ENCODE results near the gene GPSM1. TPM values are rescaled to one million over a fixed set of nuclear protein-coding genes. Genes with fewer than 3 reads are reported as not detected.

Gene GPSM1
- total RNA-seq, 4 donors from 2014 or later, result 10.0 to 14.9 (median 13.0) TPM

DNA sequence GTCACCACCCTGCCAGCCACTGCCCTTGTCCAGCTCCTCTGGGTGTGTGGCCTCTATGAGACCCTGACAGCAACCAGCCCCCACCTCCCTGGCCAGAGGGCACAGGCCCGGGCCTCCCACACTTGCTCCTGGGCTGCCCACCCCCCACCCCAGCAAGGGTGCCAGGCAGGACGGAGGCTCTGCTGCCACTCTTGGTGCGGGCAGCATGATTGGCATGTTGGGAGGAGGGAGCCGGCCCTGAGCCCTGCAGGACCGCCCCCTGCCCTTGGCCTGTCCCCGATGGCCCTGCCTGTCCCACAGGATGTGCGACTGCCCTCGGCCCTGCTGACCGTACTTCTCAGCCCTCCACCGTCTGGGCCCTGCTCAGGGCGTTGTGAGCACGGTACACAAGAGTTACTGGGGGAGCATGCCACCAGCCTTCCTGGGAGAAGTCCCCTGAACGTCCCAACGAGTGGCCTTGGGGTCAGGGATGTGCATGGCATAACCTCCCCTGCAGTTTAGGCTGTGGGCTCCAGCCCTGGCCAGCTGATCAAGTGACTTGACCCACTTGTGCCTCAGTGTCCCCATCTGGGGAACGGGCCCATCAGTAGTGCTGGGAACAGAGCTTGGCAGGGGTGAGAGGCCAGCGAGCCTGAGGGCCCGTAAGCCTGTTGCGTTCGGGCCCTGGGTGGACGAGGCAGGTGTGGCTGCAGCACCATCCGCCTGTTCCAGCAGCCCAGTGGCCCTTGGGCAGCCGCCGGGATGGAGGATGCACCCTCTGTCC, 16.0 kb downstream of the GPSM1 start:
- Histone ChIP-seq H3K4me3 (peak overlapping the region in 1 of 2 donors; percentile 58), H3K36me3 (peaks cover 0 to 30% of the 10 kb centered on the region in 2 donors), H3K9me3 (no peaks in the 10 kb centered on the region), H3K27ac (peak overlapping the region in 3 of 4 donors; percentile 64 to 80 (median 68)), H3K27me3 (no peaks in the 10 kb centered on the region), H3K4me1 (peaks cover 0 to 64% (median 16%) of the 10 kb centered on the region in 3 donors)
- ATAC-seq, result no peak
- 17 to 90% methylated on average over 1 to 2 of the region's 23 CpGs for WGBS, 2 donors (ENCODE audit: low coverage in 1 of 2)
- TF ChIP-seq POLR2AphosphoS5 (IDR thresholded peaks at IDR 0.05) (no peak), POLR2A (IDR thresholded peaks at IDR 0.05) (no peak), EP300 (IDR thresholded peaks at IDR 0.05) (no peak)
- TF ChIP-seq, protein P1, sequence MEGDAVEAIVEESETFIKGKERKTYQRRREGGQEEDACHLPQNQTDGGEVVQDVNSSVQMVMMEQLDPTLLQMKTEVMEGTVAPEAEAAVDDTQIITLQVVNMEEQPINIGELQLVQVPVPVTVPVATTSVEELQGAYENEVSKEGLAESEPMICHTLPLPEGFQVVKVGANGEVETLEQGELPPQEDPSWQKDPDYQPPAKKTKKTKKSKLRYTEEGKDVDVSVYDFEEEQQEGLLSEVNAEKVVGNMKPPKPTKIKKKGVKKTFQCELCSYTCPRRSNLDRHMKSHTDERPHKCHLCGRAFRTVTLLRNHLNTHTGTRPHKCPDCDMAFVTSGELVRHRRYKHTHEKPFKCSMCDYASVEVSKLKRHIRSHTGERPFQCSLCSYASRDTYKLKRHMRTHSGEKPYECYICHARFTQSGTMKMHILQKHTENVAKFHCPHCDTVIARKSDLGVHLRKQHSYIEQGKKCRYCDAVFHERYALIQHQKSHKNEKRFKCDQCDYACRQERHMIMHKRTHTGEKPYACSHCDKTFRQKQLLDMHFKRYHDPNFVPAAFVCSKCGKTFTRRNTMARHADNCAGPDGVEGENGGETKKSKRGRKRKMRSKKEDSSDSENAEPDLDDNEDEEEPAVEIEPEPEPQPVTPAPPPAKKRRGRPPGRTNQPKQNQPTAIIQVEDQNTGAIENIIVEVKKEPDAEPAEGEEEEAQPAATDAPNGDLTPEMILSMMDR (IDR thresholded peaks at IDR 0.05), result no peak

DNA sequence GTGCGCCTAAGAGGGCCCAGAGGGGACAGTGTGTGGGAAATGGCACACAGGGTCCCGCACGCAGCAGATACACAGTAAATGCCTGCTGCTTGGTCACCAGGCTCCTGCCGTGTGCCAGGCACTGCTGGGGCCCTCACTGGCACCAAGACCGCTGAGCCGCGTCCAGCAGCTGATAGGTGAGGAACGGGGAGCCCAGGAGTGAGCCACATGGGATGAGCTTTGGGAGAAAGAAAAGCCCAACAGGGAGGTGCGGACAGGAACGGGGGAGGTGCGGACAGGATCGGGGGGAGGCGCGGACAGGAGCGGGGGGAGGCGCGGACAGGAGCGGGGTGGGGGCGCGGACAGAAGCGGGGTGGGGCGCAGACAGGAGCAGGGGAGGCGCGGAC, 16.5 kb downstream of the GPSM1 start:
- TF ChIP-seq, protein P1 (IDR thresholded peaks at IDR 0.05), result no peak
- TF ChIP-seq POLR2A (IDR thresholded peaks at IDR 0.05) (no peak), EP300 (IDR thresholded peaks at IDR 0.05) (no peak), POLR2AphosphoS5 (IDR thresholded peaks at IDR 0.05) (no peak)
- Histone ChIP-seq H3K4me1 (peaks cover 0 to 63% (median 16%) of the 10 kb centered on the region in 3 donors), H3K27ac (peak overlapping the region in 1 of 4 donors; percentile 80), H3K36me3 (peaks cover 0 to 27% of the 10 kb centered on the region in 2 donors), H3K4me3 (no peak overlapping the region), H3K9me3 (no peaks in the 10 kb centered on the region), H3K27me3 (no peaks in the 10 kb centered on the region)
- no peak for ATAC-seq
- WGBS, 2 donors (ENCODE audit: low coverage in 1 of 2), result 87% methylated on average over 3 of the region's 24 CpGs; no CpG with 5 or more reads in 1 of the 2 donors

DNA sequence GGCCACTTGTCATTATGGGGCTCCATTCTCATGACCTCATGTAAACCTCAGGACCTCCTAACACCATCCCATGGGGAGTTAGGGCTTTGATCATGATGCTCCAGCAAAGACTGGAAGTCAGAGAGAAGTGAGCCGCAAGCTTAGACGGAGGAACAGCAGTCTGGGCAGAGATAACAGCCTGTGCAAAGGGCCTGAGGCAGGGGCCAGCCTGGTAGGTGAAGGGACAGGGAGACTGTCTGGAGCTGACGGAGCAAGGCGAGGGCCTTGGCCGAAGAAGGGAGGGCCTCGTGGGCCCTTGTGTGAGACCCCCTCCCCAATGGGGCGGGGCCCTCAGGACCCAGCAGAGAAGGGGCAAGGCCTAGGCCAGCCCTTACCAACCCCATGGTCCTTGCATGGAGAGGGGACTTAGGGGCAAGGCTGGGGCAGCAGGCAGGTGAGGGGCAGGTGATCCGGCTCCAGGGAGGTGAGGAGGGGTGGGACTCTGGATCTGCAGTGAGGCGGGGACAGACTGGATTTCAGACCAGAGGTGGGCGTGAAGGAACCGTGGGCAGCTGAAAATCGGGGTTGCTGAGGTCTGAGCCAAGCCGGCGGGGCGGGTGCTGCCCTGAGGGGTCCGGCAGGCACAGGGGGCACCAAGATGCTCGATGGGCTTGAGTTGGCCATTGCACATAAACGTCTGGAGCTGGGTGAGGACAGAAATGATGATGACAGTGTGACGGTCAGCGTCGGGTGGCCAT, 17.4 kb downstream of the GPSM1 start:
- Histone ChIP-seq H3K4me1 (peaks cover 0 to 54% (median 16%) of the 10 kb centered on the region in 3 donors), H3K27me3 (no peaks in the 10 kb centered on the region), H3K4me3 (no peak overlapping the region), H3K9me3 (no peaks in the 10 kb centered on the region), H3K36me3 (peaks cover 0 to 27% of the 10 kb centered on the region in 2 donors), H3K27ac (peak overlapping the region in 3 of 4 donors; percentile 50 to 58 (median 51))
- no peak for ATAC-seq
- WGBS, 2 donors (ENCODE audit: low coverage in 1 of 2), result 74 to 86% methylated on average over 9 to 21 of the region's 21 CpGs
- TF ChIP-seq, protein P1 (IDR thresholded peaks at IDR 0.05), result no peak

DNA sequence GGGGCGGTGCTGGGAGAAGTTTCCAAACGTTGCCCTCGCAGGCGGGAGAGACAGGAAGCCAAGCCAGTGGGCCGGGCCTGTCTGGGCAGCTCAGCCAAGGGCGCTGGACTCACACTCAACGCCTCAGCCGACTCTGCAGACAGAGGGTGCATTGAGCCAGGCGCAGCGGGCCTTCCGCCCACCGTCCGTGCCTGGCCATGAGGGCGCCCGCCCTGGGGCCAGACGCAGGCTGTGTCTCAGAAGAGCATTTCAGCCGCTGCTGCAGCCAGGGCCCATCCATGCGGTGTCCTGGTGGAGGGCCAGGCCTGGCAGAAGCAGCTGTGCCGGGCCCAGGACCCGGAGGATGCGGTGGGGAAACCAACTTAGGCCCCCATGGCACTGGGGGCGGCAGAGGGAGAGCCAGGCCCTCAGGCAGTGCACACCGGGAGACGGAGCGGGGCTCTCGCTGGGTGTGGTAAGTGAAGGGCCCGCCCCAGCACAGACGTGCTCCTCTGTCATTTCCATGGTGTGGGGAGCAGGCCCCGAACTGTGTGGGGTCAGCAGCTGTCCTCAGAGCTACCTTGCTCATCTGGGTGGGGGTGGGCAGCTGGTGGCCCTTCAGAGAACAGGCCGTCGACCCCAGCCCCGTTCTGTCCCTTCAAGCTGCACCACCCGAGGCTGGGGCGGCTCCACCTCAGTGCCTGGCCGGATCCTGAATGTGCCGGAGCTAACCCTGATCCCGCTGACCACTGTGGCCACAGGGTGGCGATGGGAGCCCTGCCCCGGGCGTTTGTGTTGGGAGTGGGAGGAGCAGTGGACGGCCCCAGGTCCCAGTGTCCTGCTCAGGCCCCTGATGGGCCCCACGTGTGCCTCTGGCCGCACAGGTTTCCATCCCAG, 18.2 kb downstream of the GPSM1 start:
- TF ChIP-seq, protein P1 (IDR thresholded peaks at IDR 0.05), result peak in 3 of 4 experiments; percentile 36 to 53 (median 50)
- no peak for TF ChIP-seq EP300 (IDR thresholded peaks at IDR 0.05)
- WGBS, 2 donors (ENCODE audit: low coverage in 1 of 2), result 63 to 89% methylated on average over 7 to 10 of the region's 43 CpGs
- Histone ChIP-seq H3K27ac (peak overlapping the region in 3 of 4 donors; percentile 50 to 71 (median 58)), H3K36me3 (peaks cover 0 to 27% of the 10 kb centered on the region in 2 donors), H3K27me3 (no peaks in the 10 kb centered on the region), H3K4me1 (peaks cover 0 to 53% (median 16%) of the 10 kb centered on the region in 3 donors), H3K9me3 (no peaks in the 10 kb centered on the region), H3K4me3 (peak overlapping the region in 1 of 2 donors; percentile 20)
- peak; percentile 64 for ATAC-seq
